GM10266 (cell line): ENCODE measurements around the gene USP43.
"Not testable (repeated sequence)": the region's sequence is repeated elsewhere in the genome, so short reads cannot be mapped to it uniquely, and the experiment has no call there.

ENCODE experiments used
- DNase-seq: peaks from one replicate; pipeline ENCODE4 v3.0.0; 2012; ENCODE audit errors: extremely low spot score
- CTCF ChIP-seq: IDR thresholded peaks from 2 replicates; pipeline ENCODE4 v1.5.1; 2012; ENCODE audit warnings: mild to moderate bottlenecking, low read depth; ENCODE audit not compliant: control insufficient read depth, insufficient read depth; ENCODE audit errors: missing control alignments

The USP43 gene

GRCh38 chr17:9645851-9646545 lies 681 bp downstream of the USP43 start:
- peak; percentile 32 for TF ChIP-seq CTCF
- peak; percentile 58 for DNase-seq

GRCh38 chr17:9646546-9646885 lies 1.2 kb downstream of the USP43 start:
- no peak for TF ChIP-seq CTCF
- no peak for DNase-seq

GRCh38 chr17:9647014-9647413 lies 1.7 kb downstream of the USP43 start:
- no peak for DNase-seq
- TF ChIP-seq CTCF: no peak

GRCh38 chr17:9648521-9649110 lies 3.3 kb downstream of the USP43 start:
- TF ChIP-seq CTCF: no peak
- no peak for DNase-seq

GRCh38 chr17:9658593-9659211 lies 13.4 kb downstream of the USP43 start:
- DNase-seq: no peak
- TF ChIP-seq CTCF: no peak

GRCh38 chr17:9661027-9661426 lies 15.7 kb downstream of the USP43 start:
- no peak for DNase-seq
- TF ChIP-seq CTCF: no peak

GRCh38 chr17:9663511-9663910 lies 18.2 kb downstream of the USP43 start:
- not testable (repeated sequence) for DNase-seq
